ENCODE data around the gene NGRN. TPM values are rescaled to one million over a fixed set of nuclear protein-coding genes. Genes with fewer than 3 reads are reported as not detected.

Gene NGRN
- total and polyA plus RNA-seq, 2 of the 4 experiments (the other 2 are of a cell fraction) = 39.6 to 46.2 TPM

DNA sequence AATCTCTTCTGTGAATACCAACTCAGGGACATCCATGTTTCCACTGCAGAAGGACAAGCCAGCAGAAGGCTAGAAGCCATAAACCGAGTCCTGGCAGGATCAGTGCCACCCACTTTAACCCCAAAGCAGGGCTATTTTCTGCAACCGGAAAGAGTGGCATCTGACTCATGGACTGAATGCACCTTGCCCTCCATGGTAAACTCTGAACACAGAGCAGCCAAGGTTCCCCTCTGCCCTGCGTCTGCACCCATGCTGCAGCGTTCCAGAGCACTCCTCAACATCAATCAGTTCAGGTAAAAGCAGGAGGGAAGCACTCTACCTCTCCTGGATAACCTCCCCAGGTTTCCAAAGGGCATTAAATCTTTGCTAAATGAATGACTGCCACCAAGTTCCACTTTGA, 801 bp upstream of the NGRN start:
- Histone ChIP-seq H3K9me1 (ENCODE audit: insufficient read depth, low read length) (peaks cover 10% of the 10 kb centered on the region), H3K27me3 (ENCODE audit: control insufficient read depth, insufficient read depth, low read length) (no peaks in the 10 kb centered on the region), H3K27ac (ENCODE audit: insufficient read depth, low read length) (peak overlapping the region; percentile 28; the same call in 1 of the 2 replicates), H2BK20ac (ENCODE audit: low read depth, low read length) (0 out of 2 replicates have a peak overlapping the region, but pooled peaks have one; percentile 20), H3K4ac (ENCODE audit: low read depth, low read length) (peak overlapping the region; percentile 95), H2BK5ac (ENCODE audit: low read depth, low read length, poor library complexity, severe bottlenecking) (peak overlapping the region; percentile 91), H3K36me3 (ENCODE audit: control insufficient read depth, insufficient read depth, low read length) (peaks cover 4% of the 10 kb centered on the region), H3K4me1 (ENCODE audit: control insufficient read depth, insufficient read depth, low read length) (peaks cover 7% of the 10 kb centered on the region), H3K23ac (ENCODE audit: low read depth, low read length) (peak overlapping the region; percentile 92), H4K20me1 (ENCODE audit: insufficient read depth, low read length) (peaks cover 28% of the 10 kb centered on the region; the same call in 1 of the 2 replicates), H3K4me2 (ENCODE audit: low read depth, low read length) (peak overlapping the region; percentile 93), H2BK15ac (ENCODE audit: low read depth, low read length) (no peak overlapping the region), H2AK9ac (replicated peaks; ENCODE audit: low read depth, low read length, poor library complexity) (peak overlapping the region; percentile 96), H3K4me3 (ENCODE audit: insufficient read depth, low read depth, low read length) (peak overlapping the region; percentile 90; the same call in 1 of the 2 replicates), H3K9me3 (ENCODE audit: control insufficient read depth, insufficient read depth, low read length) (no peaks in the 10 kb centered on the region), H2BK120ac (ENCODE audit: low read depth, low read length) (no peak overlapping the region), H4K8ac (ENCODE audit: low read depth in 2 of 2, low read length in 2 of 2) (peak overlapping the region; percentile 96 to 100), H2AFZ (replicated peaks; ENCODE audit: low read length, poor library complexity) (peak overlapping the region; percentile 97), H3K56ac (ENCODE audit: extremely low read depth, insufficient read depth, low read length) (peak overlapping the region; percentile 99; the same call in 1 of the 2 replicates), H3K14ac (replicated peaks; ENCODE audit: low read depth, low read length) (peak overlapping the region; percentile 96), H3K79me1 (ENCODE audit: low read depth in 1 of 2, low read length in 2 of 2) (peaks cover 12 to 51% of the 10 kb centered on the region in 2 experiments), H3K18ac (ENCODE audit: low read depth, low read length) (no peak overlapping the region), H2AK5ac (ENCODE audit: low read depth, low read length) (peak overlapping the region; percentile 76), H4K5ac (ENCODE audit: low read depth, low read length) (peak overlapping the region; percentile 98), H3K9ac (ENCODE audit: low read depth, low read length) (peak overlapping the region; percentile 98), H4K91ac (ENCODE audit: insufficient read depth, low read depth, low read length) (peak overlapping the region; percentile 97)
- no peak for DNase-seq
- WGBS, 2 experiments (ENCODE audit: extremely low coverage in 2 of 2, insufficient read length in 1 of 2) = 83% methylated on average over 1 of the region's 4 CpGs; no CpG with 5 or more reads in 1 of the 2 experiments
- in situ Hi-C loops (cut with MboI; ENCODE audit: low sequenced_read_pairs) (no loop called here), dilution Hi-C loops (cut with HindIII; ENCODE audit: low sequenced_read_pairs, unreplicated experiment) (no loop called here), intact Hi-C loops (cut with micrococcal nuclease) (no loop called here)
- ChIA-PET CTCF (no interaction called here), POLR2A (ENCODE audit: unreplicated experiment) (no interaction called here)
- ATAC-seq (ENCODE audit: low read depth) = no peak
- TF ChIP-seq RFX5 (IDR thresholded peaks at IDR 0.05; ENCODE audit: low read depth, low read length) (no peak), RAD21 (IDR thresholded peaks at IDR 0.05; ENCODE audit: low read length) (no peak), MAZ (IDR thresholded peaks at IDR 0.05; ENCODE audit: borderline replicate concordance, low read depth, low read length) (no peak), BHLHE40 (IDR thresholded peaks at IDR 0.05; ENCODE audit: low read depth, low read length) (no peak), POLR2A (IDR thresholded peaks at IDR 0.05; ENCODE audit: low read depth, low read length) (no peak), CEBPB (IDR thresholded peaks at IDR 0.05; ENCODE audit: low read depth, low read length) (no peak), SMC3 (IDR thresholded peaks at IDR 0.05; ENCODE audit: low read depth, low read length) (no peak), MXI1 (IDR thresholded peaks at IDR 0.05; ENCODE audit: borderline replicate concordance, low read depth, low read length) (no peak), NFE2L2 (IDR thresholded peaks at IDR 0.05; ENCODE audit: low read depth, low read length) (no peak), MAFK (IDR thresholded peaks at IDR 0.05; ENCODE audit: low read depth, low read length) (no peak), RCOR1 (IDR thresholded peaks at IDR 0.05; ENCODE audit: insufficient replicate concordance, low read length) (no peak), CHD1 (IDR thresholded peaks at IDR 0.05; ENCODE audit: low read depth, low read length) (no peak), FOS (IDR thresholded peaks at IDR 0.05; ENCODE audit: low read depth, low read length) (no peak)
- TF ChIP-seq, protein P1, sequence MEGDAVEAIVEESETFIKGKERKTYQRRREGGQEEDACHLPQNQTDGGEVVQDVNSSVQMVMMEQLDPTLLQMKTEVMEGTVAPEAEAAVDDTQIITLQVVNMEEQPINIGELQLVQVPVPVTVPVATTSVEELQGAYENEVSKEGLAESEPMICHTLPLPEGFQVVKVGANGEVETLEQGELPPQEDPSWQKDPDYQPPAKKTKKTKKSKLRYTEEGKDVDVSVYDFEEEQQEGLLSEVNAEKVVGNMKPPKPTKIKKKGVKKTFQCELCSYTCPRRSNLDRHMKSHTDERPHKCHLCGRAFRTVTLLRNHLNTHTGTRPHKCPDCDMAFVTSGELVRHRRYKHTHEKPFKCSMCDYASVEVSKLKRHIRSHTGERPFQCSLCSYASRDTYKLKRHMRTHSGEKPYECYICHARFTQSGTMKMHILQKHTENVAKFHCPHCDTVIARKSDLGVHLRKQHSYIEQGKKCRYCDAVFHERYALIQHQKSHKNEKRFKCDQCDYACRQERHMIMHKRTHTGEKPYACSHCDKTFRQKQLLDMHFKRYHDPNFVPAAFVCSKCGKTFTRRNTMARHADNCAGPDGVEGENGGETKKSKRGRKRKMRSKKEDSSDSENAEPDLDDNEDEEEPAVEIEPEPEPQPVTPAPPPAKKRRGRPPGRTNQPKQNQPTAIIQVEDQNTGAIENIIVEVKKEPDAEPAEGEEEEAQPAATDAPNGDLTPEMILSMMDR (conservative IDR thresholded peaks at IDR 0.05; ENCODE audit: low read depth, low read length) = no peak
- TF ChIP-seq, protein P2, sequence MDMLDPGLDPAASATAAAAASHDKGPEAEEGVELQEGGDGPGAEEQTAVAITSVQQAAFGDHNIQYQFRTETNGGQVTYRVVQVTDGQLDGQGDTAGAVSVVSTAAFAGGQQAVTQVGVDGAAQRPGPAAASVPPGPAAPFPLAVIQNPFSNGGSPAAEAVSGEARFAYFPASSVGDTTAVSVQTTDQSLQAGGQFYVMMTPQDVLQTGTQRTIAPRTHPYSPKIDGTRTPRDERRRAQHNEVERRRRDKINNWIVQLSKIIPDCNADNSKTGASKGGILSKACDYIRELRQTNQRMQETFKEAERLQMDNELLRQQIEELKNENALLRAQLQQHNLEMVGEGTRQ (IDR thresholded peaks at IDR 0.05; ENCODE audit: low read depth, low read length) = no peak
- TF ChIP-seq, protein P3, sequence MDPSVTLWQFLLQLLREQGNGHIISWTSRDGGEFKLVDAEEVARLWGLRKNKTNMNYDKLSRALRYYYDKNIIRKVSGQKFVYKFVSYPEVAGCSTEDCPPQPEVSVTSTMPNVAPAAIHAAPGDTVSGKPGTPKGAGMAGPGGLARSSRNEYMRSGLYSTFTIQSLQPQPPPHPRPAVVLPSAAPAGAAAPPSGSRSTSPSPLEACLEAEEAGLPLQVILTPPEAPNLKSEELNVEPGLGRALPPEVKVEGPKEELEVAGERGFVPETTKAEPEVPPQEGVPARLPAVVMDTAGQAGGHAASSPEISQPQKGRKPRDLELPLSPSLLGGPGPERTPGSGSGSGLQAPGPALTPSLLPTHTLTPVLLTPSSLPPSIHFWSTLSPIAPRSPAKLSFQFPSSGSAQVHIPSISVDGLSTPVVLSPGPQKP (IDR thresholded peaks at IDR 0.05; ENCODE audit: borderline replicate concordance, low read depth, low read length) = no peak
- no TSS peak for BruUV-seq (replicated peaks)
